CD4-positive, alpha-beta T cell treated with Interleukin-15 for 1 hour (primary cell): ENCODE data around the gene SUCLG2.

Experiments used
- DNase-seq: peaks from one replicate; pipeline ENCODE4 v3.0.0-alpha.2; 2020

SUCLG2 gene

DNA sequence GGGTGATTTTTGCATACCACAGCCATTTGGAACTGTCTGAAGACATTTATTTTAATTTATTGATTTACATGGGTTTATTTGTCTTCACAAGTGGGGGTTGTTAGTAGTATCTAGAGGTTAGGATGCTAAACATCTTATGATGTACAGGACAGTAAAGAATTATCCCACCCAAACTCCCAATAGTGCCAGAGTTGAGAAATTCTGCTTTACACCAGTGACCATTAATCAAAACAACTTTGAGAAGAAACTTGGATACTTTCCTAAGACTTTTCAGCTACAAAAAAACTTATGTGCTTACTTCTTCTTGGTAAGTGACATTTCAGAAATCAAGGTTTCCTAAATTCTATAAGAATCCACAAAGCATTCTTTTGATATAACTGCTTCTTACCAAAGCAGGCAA is 156.7 kb downstream of the SUCLG2 start:
- DNase-seq = no peak

DNA sequence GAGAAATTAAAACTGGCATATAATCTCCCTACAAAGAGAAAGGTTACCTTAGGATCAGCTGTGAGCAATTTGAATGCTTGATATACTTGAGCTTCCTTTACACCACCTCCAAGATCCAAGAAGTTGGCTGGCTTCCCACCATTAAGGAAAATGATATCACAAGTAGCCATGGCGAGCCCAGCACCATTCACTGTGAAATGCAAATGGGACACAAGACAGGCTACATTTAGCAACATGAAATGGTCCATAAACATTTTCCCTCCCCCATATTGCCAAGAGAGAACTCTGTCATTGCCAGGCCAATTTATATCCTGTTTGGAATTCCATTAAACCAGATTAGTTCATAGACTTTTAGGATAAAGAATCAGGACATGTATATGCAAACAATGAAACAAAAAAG is 158.7 kb downstream of the SUCLG2 start:
- no peak for DNase-seq

DNA sequence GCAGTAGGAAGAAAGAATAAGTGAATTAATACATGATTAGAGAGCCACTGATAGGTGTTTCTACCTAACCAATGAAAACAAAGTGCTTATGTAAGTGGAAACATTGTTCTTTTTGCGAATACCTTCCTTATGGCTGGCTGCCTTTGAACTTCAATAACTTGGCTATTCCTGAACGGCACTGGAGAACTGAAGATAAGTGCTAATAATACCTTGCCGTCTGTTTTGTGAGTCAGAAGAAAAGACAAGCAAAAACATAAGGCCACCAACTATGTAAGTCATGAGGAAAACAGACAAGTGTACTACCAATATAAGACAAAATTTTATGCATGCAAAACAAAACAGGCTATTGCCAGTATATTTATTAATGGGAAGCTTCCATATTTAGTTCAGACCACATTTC is 160.6 kb downstream of the SUCLG2 start:
- DNase-seq = no peak

DNA sequence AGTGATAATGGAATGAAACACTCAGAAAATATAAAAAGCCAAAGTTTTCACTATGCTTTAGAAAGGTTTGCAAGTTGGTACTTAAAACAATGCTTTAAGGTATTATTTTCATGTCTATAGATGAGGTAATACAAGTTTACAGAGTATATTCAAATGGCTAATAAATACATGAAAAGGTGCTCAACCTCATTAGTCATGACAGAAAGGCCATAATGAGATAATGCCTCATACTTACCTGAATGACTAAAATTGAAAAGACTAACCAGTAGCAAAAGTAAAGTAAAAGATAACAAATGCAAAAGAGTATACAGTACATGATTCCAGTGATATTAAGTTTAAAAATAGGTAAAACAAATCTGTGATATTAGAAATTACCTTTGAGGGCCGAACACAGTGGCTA is 163.8 kb downstream of the SUCLG2 start:
- no peak for DNase-seq

DNA sequence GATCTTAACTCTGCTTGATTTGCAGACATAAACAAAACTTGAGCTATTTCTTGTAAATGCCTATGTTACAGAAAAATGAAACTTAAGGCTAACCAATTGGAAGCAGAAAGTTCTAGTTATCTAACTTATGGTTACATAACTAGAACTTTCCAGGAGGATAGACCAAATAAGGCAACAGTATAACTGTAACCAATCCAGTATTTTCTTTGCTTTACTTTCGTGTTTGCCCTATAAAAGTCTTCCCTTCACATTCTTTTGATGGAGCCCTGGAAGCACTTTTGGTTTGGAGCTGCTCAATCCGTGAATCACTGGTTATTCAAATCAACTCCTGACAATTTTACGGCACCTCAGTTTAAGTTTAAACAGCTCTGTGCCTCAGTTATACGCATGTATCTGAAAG is 164.6 kb downstream of the SUCLG2 start:
- no peak for DNase-seq

DNA sequence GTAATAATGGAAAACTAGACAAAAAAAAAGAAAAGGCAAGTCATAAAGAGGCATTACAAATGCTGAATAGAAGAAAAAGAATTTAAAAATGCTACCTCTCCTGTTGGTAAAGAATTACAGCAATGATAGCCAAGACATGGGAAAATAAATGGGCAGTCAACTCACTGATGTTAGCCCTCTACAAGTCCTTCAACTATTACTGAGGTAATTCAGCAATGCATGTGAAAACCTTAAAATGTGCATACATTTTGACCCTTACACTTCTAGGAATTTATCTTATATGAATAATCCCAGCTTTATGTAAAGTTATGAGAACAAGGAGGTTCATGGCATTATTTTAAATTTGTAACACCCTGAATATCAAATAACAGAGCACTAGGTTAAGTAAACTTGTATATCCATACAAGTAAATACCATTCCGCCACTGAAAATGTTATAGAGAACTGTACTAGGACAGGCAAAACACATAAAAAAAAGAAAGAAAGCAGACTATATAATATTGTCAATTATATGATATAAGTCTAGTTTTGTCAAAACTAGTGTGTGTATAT is 166.8 kb downstream of the SUCLG2 start:
- DNase-seq = no peak

DNA sequence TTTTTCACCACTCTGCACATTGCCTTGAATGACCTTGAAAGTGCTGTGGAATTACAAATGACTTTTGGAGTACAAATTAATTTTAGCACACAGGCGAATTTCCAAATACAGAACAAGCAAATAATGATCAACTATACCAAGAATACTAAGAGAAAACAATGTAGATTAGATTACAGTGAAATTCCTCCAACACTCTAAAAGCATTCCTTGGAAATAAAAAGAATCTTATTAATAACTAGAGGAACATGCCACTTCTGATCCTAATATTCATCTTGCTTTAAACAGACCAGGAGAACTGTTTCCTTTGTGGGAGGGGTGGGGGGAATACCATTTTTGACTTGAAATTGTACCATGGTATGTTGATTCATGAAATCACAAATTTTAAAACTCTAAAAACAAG is 167.5 kb downstream of the SUCLG2 start:
- no peak for DNase-seq

DNA sequence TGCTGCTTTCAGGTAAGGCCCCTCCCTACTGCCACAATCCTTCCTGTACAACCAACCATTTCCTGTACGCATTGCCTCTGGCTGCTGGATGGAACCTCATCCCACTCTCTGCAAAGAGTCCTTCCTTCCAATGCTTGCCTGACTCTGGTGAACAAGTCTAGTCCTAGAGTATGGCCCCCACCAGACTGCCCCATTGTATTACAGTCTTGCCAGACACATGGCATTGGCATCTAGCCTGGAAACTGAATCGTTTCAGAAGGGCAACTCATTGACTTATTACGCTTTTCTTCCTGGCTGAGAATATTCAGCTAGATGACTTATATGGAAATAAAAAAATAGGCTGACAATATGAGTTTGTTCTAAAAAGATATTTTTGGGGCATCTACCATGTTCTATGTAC is 170.3 kb downstream of the SUCLG2 start:
- no peak for DNase-seq

DNA sequence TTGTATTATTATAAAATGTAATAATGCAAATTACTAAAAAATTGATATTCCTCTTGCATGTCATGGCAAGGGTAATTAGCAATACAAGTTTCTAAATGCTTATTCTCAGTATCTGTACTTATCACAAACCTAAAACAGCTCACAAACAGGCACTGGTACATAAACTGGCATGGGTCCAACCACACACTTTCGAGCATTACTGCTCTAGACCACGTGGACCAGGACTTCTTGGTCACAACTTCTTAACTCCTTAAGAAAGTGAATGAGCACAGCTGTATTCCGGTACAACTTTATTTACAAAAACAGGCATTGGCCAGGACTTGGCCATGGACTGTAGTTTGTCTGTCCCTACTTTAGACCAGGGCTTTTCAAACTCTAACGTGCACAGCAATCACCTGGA is 173.3 kb downstream of the SUCLG2 start:
- no peak for DNase-seq

DNA sequence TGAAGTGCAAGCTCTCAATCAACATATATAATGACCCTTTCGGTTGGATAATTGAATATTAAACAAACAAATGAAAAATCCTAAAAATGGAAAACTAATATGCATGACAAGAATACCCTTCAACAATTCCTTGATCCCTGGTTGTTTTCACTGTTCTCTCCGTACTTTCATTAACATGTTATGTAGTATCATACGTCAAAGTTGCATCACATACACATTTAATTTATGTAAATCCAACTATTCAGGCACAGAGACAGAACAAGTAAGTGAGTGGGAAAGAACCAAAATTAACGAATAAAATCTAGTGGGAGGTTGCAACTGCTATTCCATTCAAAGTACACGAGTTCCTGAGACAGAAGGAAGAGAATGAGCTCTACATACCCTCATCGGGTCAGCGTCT is 176.0 kb downstream of the SUCLG2 start:
- DNase-seq = no peak

DNA sequence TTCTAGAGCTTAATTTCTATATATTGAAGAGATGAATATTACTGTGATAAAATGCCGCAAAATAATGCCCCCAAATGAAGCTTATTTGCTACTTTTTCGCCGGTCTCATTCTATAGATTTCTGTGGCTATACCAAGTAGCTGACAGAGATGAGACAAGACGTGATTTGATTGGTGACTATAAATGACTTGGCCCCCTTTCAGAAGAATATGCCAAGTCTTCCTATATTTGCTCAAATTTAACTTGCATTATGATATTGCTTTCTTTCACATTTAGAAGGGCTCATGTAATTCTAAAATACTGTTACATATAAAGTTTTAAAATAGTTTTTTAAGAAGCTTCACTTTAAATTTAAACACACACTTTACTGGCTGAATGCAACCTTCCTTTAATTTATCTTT is 180.1 kb downstream of the SUCLG2 start:
- no peak for DNase-seq

DNA sequence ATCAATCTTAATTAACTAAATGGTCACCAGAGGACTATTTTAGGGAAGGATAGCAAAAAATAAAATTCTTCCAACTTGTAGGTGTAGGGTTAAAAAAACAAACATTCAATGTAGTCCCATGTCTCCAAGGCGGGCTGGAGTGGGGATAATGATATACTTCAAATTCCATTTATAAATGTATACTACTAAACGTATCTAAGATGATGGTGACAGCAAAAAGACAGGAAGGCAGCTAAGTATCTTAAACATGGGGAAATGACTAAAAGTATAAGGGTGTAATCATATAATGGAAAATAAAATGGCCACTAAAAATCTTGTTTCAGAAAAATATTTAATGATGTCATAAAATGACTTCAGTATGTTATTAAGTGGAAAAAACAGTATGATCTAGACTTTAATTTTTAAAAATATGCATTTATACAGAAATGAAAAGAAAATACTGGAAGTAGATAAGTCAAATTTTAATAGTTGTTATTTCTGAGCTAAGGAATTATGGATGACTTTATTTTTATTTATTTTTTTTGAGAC is 181.7 kb downstream of the SUCLG2 start:
- no peak for DNase-seq

DNA sequence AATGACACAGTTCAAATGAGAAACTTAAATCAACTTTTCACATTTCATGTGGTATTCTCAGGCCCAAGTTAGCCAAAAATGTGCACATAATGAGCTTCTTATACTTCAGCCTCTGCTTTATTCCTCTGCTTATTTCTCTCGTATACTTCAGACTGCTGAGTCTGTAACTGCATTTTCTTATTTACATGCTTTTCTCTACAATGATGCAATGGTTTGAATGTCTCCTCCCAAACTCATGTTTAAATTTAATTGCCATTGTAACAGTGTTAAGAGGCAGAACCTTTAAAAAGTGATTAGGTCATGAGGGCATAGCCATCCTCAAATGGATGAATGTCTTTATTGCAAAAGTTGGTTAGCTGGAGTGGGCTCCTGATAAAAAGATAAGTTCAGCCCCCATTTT is 184.2 kb downstream of the SUCLG2 start:
- DNase-seq = no peak

DNA sequence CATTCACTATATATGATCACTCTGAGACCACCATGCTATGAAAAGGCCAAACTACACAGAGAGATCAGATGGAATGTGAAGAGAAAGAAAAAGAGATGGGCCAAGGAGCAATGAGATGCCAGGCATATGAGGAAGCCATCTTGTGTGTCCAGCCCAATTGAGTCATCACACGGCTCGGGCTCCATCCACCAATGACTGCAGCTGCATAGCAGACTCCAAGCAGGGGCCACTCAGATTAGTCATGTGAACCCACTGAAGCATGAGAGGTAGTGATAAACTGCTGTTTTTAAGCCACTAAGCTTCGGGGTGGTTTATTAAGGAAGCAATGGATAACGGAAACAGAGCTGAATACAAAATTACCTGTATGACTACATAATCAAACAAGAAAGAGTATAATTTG is 185.9 kb downstream of the SUCLG2 start:
- no peak for DNase-seq

DNA sequence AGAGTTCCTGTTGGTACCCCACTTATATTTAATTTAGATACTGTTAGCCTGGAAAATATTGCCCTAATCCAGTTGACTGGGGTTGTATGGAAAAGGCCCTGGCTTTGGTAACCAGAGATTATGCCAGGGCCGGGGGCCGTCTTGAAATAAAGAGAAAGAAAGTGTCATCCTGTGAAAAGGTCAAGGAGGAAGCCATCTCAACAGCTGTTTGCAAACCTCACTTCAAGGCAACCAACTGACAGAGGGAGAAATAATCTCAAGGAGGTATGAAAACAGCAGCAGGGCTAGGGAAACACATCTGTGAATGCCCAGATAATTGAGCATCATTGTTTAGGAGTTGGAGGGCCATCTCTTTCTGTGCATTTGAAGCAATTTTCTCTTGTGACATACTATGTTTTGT is 190.8 kb downstream of the SUCLG2 start:
- DNase-seq = no peak

DNA sequence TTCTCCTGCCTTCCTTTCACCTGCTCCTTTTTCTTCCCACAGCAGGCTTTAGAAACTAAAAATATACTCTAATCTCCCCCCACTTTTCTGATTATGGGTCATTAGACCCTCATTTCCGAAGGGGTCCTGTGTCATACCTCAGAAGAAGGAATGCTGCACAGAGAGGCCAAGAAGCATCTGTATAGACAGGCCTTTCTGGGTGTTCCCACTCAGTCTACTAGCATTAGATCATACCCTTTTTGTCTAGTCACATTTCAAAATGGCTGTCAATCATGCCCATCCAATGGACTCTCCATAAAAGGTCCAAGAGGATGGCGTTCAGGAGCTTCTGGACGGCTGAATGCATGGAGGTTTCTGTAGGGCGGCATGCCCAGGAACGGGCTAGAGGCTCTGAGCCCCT is 192.2 kb downstream of the SUCLG2 start:
- DNase-seq = no peak

DNA sequence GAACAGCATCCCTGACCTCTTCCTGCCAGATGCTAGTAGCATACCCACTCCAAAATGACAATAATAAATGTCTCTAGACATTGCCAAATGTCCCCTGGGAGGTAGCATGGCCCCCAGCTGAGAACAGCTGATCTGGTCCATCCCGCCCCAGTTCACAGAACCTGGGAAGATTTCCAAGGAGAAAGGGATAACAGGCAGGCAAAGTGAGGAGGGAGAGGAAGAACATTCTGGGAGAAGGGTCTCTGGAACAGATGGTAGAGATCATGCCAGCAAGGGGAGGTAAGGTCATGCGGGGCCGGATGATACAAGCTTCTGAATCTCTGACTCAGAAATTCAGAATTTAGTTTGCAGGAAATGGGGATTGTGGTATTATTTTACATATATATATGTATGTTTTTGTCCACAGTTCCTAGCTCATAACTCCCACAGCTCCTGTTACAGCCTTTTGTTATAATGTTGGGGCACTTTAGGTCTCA is 192.7 kb downstream of the SUCLG2 start:
- DNase-seq = no peak

DNA sequence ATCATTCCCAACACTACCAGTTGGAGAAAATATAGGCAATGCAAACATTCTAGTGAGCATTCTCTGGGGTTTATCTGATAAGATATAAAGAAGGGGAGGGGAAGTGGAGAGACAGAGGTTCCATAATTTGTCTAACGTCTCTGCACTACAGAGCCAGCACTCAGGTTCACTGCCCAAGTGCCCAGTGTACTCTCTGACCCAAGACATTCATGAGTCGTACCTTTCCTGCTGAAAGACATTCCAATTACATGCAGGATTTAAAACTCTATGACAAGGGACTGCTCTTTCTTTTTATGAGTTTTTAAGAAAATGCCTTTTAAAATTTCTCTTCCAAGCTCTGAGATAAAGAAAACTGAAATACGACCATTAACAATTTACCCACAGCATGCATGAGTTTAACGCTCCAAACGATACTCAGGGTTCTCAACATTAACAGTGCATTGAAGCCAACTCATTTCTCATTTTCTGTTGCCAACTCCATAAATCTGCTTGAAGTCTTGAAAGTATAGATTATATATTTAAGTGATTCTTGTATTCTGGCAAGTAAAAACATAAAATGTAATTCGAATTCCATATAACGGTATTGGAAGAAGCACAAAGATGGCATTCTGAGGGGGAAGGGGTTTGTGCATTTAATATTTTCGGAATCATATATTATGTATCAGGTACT is 193.4 kb downstream of the SUCLG2 start:
- DNase-seq = no peak

DNA sequence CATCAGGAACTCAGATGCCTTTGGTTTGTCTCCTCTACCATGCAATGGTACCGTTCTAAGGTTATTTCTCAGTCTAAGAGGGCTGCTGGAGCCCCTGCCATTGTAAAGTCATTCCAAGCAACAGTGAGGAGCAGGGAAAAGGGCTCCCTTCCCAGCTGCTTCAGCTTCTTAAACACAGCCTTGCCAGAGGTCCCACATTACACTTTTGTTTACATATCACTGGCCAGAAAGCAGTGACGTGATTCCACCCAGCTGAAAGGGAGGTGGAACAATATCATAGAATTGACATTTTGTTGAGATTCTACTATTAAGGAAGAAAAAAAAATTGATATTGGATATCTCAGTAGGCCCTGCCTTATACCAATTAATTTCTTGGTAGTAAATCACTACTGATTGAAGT is 194.6 kb downstream of the SUCLG2 start:
- DNase-seq = no peak

DNA sequence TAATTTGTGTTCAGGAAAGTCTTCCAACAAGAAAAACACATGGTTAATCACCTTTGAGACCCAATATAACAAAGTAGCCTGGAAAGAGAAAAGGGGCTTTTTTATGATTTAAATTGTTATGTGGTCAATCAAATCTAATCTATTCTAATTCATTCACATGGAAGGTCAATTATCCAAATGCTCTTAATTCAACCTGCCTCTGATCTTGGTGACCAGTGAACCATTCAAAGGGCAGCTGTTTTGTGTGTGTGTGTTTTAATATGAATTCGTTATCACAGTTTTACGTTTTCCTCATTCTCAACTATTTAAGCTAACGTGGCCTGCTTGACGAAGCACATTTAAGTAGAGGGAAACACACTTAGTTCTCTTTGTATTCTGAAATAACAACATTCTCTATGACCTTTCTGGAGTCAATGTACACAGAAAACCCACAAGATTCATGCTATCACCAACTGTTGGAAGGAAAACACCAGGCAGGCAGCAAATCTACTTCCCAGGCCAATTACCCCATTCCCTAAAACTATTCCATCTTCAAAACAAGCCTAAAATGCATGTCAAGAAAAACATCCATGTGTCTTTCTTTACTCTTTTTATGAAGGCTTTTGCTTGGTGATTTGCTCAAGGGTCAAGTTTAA is 195.4 kb downstream of the SUCLG2 start:
- no peak for DNase-seq

DNA sequence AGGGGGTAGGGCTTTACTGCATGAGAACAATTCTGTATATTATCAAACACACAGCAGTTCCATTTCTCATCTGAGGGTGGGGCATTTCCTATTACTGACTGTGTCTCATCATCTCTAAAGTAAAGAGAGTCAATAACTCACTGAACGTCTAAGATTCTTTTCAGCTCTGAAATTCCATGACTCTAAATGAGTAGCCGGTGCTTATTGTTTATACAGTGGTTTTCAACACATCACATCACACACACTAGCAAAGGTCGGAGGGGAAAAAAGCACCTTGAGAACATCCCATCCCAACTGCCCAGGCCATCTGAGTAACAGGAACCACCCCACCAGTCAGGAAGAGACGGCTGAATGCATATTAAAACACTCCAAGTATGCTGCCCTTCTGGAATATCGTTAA is 196.0 kb downstream of the SUCLG2 start:
- DNase-seq = no peak

DNA sequence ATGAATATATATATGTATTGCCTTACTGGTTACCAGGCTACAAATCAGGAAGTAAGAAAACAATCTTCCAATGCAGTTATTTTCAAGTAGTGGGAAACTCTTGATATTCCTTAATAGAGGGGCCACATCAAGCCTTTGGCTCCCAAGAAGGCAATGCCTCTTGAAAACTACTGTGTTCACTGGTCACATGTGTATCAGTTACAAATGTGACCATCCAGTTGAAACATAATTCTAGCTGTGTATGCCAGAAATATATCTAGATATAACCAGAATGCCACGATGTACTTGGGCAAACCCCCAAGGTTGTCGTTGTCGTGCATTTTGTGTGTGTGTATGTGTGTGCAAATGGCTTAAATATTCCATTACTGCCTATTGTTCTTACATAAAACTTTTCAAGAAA is 200.8 kb downstream of the SUCLG2 start:
- no peak for DNase-seq

DNA sequence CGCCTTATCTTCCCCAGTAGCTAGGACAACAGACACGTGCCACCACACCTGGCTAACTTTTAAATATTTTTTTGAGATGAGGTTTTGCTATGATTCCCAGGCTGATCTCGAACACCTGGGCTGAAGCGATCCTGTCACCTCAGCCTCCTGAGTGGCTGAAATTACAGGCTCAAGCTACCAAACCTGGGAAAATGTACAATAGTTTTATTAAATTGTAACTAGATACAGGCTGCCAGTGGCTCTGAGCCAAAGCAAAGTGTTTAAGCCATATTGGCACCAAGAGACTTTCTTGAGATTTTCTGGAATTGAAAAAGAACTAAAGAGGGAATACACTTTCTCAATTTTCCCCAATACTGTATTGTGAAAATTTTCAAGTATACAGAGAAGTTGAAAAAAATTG is 204.3 kb downstream of the SUCLG2 start:
- DNase-seq = no peak

DNA sequence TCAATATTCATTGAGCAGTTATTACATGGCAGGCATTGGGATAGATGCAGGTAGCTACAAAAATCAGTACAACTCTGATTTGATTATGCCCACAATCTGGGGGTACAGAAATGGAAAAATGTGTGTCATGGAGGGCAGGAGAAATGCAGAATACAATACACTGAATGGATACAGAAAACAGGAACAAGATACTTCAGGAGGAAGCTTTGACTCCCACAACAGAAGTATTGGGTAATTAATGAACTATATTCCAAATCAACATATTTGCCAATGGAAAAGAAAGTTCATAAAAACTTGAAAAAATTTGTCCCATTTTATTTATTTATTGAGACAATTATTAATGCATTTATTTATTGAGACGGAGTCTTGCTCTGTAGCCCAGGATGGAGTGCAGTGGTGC is 207.0 kb downstream of the SUCLG2 start:
- DNase-seq = no peak

DNA sequence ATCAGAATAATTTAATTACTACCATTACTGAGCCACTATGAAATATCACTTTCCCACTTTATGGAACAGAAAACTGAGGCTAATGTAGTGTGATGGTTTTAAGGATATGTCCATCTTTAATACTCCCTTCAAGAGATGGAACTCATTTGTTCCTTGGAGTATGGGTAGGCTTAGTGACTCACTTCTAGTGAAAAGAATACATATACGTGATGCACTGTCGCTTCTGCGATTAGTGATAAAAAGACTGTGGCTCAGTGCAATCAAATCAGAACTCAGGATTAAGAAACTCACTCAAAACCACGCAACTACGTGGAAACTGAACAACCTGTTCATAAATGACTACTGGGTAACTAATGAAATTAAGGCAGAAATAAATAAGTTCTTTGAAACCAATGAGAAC is 216.6 kb downstream of the SUCLG2 start:
- no peak for DNase-seq
